Stimulated activated CD4-positive, alpha-beta T cell treated with anti-CD3 and anti-CD28 coated beads, Interleukin-1b, Interleukin-23, amount 100 ng/mL, for 1 hour (primary cell): Measurements from ENCODE around the gene CPAMD8.
"Not testable (repeated sequence)": the region's sequence is repeated elsewhere in the genome, so short reads cannot be mapped to it uniquely, and the experiment has no call there.

Experiments
- DNase-seq, 2 donors: peaks; one replicate each; pipeline ENCODE4 v3.0.0-alpha.2; 2020; ENCODE audit warnings: low read depth in 2 of 2

The CPAMD8 gene

DNA sequence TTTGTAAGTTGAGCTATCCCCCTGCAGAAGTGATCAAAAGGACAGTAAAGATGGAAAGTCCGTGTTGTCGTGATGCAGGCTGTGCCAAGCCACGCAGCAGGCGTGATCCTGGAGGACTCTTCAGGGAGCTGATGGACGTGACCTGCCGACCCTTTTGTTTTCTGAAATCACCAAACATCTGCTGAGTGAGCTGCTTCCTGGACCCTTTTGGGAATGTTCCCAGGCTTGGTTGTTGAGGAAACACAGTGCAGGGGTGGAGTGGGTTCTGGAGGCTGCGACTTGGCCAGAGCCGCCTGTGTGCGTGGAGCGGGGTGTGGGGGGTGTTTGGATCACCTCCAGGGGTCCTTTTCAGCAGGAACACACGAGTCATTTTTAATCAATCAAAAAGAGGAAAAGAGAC lies 15.4 kb upstream of the CPAMD8 start:
- DNase-seq: no peak

DNA sequence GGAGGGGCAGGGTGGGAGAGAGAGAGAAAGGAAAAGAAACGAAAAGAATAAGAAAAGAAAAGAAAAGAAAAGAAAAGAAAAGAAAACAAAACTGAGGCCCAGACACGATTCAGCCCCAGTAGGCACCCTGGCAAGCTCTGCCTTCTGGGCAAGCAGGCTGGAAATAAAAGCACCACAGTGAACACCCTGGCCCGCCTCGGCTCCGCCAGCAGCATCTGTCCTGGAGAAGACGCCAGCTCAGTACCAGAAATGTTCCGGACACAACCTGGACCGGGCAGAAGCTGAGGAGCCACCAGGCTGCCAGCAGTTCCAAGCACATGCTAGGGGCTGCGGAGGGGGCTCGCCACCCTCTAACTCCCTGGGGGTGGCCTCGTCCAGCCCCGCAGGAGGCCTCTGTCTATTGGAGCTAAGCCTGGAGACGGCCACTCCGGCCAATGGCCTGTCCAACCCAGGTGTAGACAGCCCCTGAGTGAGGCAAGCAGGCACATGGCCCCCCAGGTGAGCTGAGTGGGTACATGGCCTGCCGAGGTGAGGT lies 11.4 kb upstream of the CPAMD8 start:
- no peak for DNase-seq

- no peak for DNase-seq
These were observed 10.6 kb upstream of the CPAMD8 start for GRCh38 chr19:17037184-17037583.

DNA sequence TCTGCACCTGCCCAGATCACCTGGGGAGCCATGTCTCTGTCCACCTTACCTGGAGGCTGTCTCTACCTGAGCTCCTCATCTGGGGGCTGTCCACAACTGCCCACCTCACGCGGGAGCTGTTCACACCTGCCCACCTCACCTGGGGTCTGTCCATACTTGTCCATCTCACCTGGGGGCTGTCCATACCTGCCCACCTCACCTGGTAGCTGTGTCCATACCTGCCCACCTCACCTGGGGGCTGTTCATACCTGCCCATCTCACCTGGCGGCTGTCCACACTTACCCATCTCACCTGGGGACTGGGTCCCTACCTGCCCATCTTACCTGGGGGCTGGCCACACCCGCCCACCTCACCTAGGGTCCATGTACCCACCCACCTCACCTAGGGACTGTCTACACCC lies 10.0 kb upstream of the CPAMD8 start:
- DNase-seq: no peak

DNA sequence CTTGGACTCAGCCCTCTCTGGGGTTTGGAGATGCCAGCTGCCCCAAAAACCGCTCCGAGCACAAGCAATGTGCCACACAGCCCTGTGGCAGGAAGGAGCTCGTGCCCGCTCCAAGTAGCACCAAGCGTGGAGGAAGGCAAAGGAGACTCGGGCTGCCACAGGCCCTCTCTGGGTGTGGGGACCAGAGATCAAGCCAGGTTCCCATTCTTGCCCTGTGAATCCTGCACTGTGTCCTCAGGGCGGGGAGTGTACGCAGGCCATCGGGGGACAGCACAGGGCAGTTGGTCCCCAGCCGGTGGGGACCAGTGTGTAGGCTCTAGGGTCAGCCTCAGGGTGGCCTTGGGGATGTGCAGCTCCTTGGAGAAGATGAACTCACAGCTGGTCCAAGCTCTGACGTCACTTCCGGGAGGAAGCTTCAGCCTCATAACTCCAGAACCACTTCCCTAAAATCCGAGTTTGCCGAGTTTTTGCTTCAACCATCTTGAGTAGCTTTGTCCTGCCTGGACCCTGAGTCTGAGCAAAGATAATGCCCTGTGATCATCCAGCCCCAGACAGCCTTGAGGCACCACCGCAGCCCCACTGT lies 9.3 kb upstream of the CPAMD8 start:
- DNase-seq: no peak

DNA sequence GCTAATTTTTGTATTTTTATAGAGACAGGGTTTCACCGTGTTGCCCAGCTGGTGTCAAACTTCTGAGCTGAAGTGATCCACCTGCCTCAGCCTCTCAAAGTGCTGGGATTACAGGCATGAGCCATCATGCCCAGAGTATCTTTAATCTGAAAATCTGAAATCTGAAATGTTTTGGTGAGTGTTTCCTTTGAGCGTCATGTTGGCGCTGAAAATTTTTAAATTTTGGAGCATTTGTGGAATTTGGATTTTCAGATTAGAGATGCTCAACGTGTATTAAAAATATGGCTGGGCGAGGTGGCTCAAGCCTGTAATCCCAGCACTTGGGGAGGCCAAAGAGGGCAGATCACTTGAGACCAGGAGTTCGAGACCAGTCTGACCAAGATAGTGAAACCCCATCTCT lies 5.1 kb upstream of the CPAMD8 start:
- no peak for DNase-seq

DNA sequence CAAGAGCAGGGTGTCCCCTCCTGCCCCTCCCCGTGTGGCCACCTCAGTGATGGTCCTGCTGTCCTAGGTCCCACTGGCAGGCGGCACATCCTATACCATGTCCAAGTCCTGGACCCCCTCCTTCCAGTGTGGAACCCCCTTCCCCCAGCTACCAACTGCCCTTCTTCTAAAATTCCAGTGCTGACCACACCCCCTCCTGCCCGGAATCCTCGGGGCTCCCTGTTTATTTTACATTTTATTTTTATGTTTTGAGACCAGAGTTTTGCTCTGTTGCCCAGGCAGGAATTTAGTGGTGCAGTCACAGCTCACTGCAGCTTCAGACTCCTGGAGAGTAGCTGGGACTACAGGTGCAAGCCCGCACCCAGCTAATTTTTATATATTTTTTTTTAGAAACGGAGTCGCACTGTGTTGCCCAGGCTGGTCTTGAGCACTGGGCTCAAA lies 945 bp upstream of the CPAMD8 start:
- no peak for DNase-seq

- DNase-seq: no peak
These were observed 485 bp downstream of the CPAMD8 start for GRCh38 chr19:17025991-17026658.

- no peak for DNase-seq
These were observed 1.2 kb downstream of the CPAMD8 start for GRCh38 chr19:17025361-17025760.

GRCh38 chr19:17024941-17025340 lies 1.7 kb downstream of the CPAMD8 start:
- not testable (repeated sequence) for DNase-seq

DNA sequence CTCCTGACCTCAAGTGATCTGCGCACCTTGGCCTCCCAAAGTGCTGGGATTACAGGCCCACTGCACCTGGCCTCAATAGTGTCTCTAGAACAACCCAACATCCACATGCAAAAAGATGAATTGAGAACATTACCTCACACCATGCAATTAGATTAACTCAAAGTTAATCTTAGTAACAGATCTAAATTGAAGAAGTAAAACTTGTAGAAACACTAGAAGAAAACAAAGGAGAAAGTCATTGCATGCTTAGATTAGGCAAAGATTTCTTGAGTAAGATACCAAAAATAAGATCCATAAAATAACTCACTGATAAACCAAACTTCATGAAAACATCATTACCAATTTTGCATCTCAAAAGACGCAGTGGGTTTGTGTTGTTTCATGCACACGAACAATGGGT lies 2.8 kb downstream of the CPAMD8 start:
- DNase-seq: no peak

DNA sequence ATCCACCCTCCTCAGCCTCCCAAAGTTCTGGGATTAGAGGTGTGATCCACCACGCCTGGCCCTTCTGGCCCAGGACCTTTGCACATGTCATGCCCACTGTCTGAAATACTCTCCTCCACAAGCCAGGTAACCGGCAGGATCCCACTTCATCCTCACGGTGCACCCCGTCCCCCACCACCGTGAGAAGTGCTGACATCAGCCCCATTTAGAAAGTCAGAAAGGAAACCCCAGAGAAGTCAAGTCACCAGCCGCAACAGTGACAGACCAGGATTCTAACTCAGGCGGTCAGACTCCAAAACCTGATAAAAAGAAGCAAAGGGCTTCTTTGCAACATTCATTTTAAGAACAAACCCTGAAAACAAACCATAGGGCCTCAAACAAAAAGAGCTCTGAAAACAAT lies 3.9 kb downstream of the CPAMD8 start:
- DNase-seq: no peak

DNA sequence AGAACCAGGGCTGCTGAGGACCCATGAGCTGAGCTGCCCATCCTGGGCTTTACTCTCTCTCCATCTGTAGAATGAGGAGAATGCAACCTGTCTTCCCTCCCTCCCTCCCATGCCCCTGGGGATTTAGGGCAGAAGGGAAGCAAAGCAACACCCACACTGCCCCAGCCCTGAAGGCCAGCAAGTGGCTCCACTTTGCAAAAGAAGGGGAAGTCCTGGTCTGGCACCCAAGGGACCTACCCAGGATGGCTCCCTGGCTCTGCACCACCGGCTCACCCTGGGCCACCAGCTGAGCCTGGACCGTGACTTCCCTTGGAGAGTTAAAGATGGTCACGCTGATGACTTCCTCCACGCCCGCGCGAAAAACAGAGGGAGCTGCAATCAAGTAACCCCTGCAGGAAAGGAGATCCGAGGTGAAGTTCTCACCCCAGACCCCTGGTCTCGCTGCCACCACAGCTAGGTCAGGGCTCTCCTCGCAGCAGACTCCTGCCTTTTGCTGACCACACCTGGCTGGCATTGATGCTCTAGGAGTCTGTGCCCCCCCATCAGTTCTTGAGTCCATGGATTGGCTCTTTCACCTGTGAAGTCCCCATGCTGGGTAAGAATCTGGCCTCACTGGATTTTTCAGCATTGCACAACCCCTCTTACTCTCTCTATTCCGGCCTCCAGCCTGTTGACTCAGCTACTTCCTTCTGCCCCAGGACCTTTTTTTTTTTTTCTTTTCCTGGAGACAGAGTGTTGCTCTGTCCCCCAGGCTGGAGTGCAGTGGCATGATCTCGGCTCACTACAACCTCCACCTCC lies 4.6 kb downstream of the CPAMD8 start:
- no peak for DNase-seq

DNA sequence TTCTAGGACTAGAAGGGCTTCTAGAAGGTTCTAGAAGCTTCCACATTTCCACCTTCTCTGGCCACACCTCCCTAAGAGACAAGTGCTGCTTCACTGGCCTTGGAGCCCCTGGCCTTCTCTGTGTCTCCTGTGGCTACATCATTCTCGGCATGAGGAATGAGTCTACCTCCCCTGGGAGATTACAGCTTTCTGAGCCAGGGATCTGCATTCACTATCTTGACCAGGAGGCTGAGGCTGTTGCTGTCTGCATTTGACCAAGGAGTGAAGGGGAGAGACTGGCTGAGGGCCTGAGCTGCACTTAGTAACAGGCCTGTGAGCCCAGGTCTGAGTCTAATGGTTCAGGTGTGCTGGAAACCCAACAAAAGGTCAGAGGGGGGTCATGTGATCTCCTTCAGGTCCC lies 5.3 kb downstream of the CPAMD8 start:
- no peak for DNase-seq

- DNase-seq: no peak
These were observed 5.8 kb downstream of the CPAMD8 start for GRCh38 chr19:17020823-17021222.

DNA sequence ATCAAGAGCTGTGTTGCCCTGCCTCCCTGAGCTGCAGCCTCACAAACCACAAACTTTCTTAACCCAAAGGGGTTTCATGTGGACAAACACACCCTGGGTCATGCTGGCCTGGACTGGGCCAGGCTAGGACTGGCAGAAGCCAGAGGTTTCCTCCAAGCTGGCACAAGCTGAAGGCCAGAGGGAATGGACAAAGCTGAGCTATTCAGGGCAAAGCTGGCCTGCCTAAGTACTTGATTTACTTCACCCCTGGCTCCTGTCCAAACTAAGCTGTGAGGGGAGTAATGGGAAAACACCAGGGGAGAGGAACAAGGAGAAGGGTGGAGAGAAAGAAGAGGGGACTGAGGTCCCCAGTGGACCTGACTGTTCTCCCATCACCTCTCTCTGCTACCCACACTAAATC lies 6.2 kb downstream of the CPAMD8 start:
- DNase-seq: no peak

GRCh38 chr19:17014212-17014861 lies 12.3 kb downstream of the CPAMD8 start:
- not testable (repeated sequence) for DNase-seq

GRCh38 chr19:17011485-17011884 lies 15.1 kb downstream of the CPAMD8 start:
- DNase-seq: no peak

DNA sequence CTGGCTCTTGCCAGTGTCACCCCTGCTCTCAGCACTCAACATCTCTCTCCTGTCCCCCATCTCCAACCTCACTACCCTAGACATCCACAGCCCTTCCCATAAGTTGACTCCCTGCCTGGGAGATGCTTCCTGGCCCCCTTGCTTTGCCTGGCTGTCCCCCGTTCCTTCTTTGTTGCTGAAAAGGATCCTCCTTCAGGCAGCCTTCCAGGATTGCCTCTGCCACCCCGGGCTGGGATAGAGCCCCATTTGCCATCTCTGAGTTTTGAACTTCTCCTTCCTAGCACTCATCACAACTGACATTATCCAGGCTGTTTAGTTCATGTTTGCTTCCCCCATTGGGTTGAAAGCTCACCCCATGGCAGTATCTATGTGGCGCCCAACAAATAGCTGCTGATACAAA lies 20.0 kb downstream of the CPAMD8 start:
- DNase-seq: no peak

- no peak for DNase-seq
These were observed 21.6 kb downstream of the CPAMD8 start for GRCh38 chr19:17005000-17005399.

DNA sequence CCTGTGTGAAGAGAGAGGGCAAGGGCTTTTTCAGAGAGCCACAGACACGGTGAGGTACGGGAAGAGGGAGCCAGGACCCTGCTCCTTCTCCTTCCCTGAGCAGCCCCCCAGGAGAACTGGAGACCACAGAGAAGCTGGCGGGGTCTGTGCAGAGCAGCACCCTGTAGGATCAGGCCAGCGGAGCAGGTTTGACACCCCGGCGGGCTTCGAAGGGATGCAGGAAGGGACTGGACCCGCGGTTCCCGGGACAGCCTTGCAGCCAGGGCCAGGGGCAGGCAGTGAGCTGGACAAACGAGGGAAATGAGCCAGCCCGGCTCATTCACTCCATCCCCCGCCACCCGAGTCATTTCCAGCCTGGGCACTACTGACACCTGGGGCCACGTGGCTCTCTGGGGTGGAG lies 22.2 kb downstream of the CPAMD8 start:
- DNase-seq: no peak

DNA sequence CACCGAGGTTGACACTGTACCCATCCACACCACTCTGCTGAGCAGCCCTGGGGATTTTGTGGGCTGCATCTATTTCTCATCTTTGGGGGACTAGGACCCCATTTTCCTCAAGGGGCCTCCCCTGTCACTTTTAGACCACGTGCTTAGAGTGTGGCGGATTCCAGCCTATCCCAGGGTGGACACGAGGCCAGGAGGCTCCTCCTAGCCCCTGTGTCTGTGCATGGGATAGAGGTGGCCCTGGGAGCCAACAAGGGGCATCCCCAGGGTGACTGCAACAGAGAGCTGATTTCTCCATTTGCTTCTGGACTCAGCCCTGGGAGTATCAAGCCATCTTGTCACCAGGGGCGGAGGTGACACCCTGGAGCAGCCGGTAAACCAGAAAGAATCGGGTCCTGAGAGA lies 24.2 kb downstream of the CPAMD8 start:
- DNase-seq: no peak
